ENCODE results near the gene ACO1.

The ACO1 gene

GRCh38 chr9:32487981-32488380, 103.5 kb downstream of the ACO1 start:
- DNase-seq (ENCODE audit: low read depth in 3 of 3, low spot score in 1 of 3) = no peak

GRCh38 chr9:32490601-32491000, 106.2 kb downstream of the ACO1 start:
- DNase-seq (ENCODE audit: low read depth in 3 of 3, low spot score in 1 of 3) = no peak

DNA sequence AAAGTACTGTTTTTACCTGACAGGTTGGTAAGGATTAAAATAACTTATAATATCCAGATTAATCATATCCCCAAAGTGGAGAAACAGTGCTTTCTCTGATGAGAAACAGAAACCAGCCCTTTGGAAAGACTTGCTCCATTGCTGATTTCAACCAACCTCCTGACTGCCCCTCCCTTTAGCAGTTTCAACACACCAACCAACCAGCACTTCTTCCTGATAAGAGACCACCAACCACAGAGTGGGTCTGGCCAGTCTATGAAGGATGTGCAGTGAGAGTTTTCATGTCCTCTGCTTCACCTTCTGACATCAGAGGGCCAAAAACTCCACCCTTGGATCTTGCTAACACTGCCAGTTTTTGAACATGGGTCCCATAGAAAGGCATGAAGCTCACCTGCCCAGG, 113.5 kb downstream of the ACO1 start:
- no peak for DNase-seq (ENCODE audit: low read depth in 3 of 3, low spot score in 1 of 3)

DNA sequence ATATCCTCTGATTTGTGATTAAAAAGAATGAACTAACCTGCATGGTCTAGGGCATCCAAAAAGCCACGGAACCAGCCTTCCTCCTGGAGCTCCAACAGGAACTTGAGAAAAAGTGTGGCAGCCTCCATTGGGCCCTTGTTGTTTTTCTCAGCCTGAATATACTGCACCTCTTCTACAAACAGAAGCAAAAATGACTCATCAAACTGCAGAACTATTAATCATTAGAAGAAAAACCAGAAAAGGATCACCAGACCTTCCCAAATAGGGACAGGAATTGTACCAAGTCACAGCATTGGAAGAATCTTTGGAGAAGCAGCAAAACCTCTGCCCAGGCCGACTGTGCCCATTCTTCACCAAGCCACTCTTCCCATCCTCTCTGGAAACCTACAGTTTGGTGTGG, 116.3 kb downstream of the ACO1 start:
- no peak for DNase-seq (ENCODE audit: low read depth in 3 of 3, low spot score in 1 of 3)

DNA sequence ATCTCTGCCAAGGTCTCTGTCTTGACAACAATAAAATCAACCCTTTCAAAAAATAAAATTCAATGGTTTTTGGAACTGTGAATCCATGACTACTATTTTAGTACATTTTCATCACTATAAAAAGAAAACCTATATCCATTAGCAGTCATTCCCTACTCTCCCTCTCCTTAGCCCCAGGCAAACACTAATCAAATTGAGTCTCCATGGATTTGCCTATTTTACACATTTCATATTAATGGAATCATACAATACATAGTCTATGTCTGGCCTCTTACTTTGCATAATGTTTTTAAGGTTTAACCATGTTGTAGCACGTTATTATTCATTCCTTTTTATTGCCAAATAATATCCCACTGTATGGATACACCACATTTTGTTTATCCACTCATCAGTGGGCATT, 117.4 kb downstream of the ACO1 start:
- DNase-seq (ENCODE audit: low read depth in 3 of 3, low spot score in 1 of 3) = no peak

DNA sequence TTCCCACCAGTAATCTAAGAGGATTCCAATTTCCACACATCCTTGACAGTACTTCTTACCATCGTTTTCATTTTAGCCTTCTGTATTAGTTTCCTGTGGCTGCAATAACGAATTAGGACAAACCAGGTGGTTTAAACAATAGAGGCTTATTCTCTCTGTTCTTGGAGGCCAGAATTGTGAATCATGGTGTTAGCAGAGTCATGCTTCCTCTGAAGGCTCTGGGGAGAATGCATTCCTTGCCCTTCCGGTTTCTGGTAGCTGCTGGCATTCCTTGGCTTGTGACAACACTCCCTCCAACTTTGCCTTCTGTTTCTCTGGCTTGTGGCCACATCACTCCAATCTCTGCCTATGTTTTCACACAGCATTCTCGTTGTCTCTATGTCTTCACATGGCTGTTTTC, 118.0 kb downstream of the ACO1 start:
- DNase-seq (ENCODE audit: low read depth in 3 of 3, low spot score in 1 of 3) = no peak

GRCh38 chr9:32503008-32503407, 118.6 kb downstream of the ACO1 start:
- no peak for DNase-seq (ENCODE audit: low read depth in 3 of 3, low spot score in 1 of 3)

Measured in stimulated activated CD4-positive, alpha-beta T cell treated with anti-CD3 and anti-CD28 coated beads, TNF-alpha, amount 100 ng/mL, for 1 hour (primary cell).